Fibroblast of lung (primary cell): ENCODE data around the gene PFKFB4. TPM values are rescaled to one million over a fixed set of nuclear protein-coding genes. Genes with fewer than 3 reads are reported as not detected.

Experiments used
- DNase-seq, 2 donors: peaks; one replicate each; pipeline versions ENCODE4 v3.0.0 to v3.0.0-alpha.2; 2010; ENCODE audit warnings: low read depth in 2 of 2
- H2AFZ ChIP-seq: 2 replicates; pipeline ENCODE4 v1.5.1; 2012; ENCODE audit warnings: low read length, control low read depth, inconsistent platforms
- H3K27ac ChIP-seq: 2 replicates; pipeline ENCODE4 v1.5.1; 2011; ENCODE audit warnings: low read length, control low read depth; ENCODE audit not compliant: insufficient read depth
- H3K27me3 ChIP-seq: 2 replicates; pipeline ENCODE4 v1.5.1; 2011; ENCODE audit warnings: mild to moderate bottlenecking, low read length; ENCODE audit not compliant: control insufficient read depth, insufficient read depth
- H3K36me3 ChIP-seq: 2 replicates; pipeline ENCODE4 v1.5.1; 2011; ENCODE audit warnings: low read length; ENCODE audit not compliant: control insufficient read depth, insufficient read depth
- H3K4me1 ChIP-seq: 2 replicates; pipeline ENCODE4 v1.5.1; 2011; ENCODE audit warnings: low read length; ENCODE audit not compliant: control insufficient read depth, insufficient read depth; ENCODE audit errors: extremely low read depth
- H3K4me2 ChIP-seq: 2 replicates; pipeline ENCODE4 v1.5.1; 2011; ENCODE audit warnings: low read length, control low read depth; ENCODE audit not compliant: insufficient read depth; ENCODE audit errors: extremely low read depth
- H3K4me3 ChIP-seq, 4 experiments: fragments of 200-600 bp in 1 of 4; sonication (generic) in 1 of 4; replicated peaks in 1 of 4; 2 replicates each; pipeline ENCODE4 v1.5.1; 2011 to 2016; ENCODE audit warnings: low read length in 4 of 4, low read depth in 3 of 4, mild to moderate bottlenecking in 3 of 4, control low read depth in 2 of 4, inconsistent platforms in 1 of 4, mixed read lengths in 1 of 4; ENCODE audit not compliant: insufficient read depth in 1 of 4; ENCODE audit errors: control extremely low read depth in 1 of 4
- H3K79me2 ChIP-seq: 2 replicates; pipeline ENCODE4 v1.5.1; 2012; ENCODE audit warnings: mild to moderate bottlenecking, low read length, inconsistent platforms; ENCODE audit not compliant: control insufficient read depth, insufficient read depth
- H3K9ac ChIP-seq: 2 replicates; pipeline ENCODE4 v1.5.1; 2011; ENCODE audit warnings: mild to moderate bottlenecking, low read length, control low read depth; ENCODE audit not compliant: insufficient read depth
- H3K9me3 ChIP-seq: 2 replicates; pipeline ENCODE4 v1.5.1; 2012; ENCODE audit warnings: low read depth, low read length; ENCODE audit not compliant: control insufficient read depth, insufficient read depth
- H4K20me1 ChIP-seq: 2 replicates; pipeline ENCODE4 v1.5.1; 2011; ENCODE audit warnings: low read length; ENCODE audit not compliant: control insufficient read depth, insufficient read depth; ENCODE audit errors: extremely low read depth
- CTCF ChIP-seq, 2 donors: IDR thresholded peaks in 1 of 2; conservative IDR thresholded peaks in 1 of 2; 1 replicate in 1 of 2; 2 replicates in 1 of 2; pipeline ENCODE4 v1.5.1; 2011 to 2012; ENCODE audit warnings: low read length in 2 of 2, control low read depth in 1 of 2, inconsistent platforms in 1 of 2, low read depth in 1 of 2, mild to moderate bottlenecking in 1 of 2
- EZH2 ChIP-seq: IDR thresholded peaks from 2 replicates; pipeline ENCODE4 v1.5.1; 2012; ENCODE audit warnings: low read length, control low read depth, mild to moderate bottlenecking; ENCODE audit errors: missing control alignments
- polyA plus RNA-seq, 2 donors: library from polyadenylated mRNA; depleted of rRNA in 1 of 2; stranded (reverse) in 1 of 2; unstranded in 1 of 2; fragments of >200 nt; gene quantifications; 2 replicates each; pipeline ENCODE4 v1.2.1, GENCODE V29; 2011 to 2012; ENCODE audit warnings: missing spikeins in 1 of 2
- total RNA-seq: library from RNA; depleted of rRNA; stranded (reverse); fragments of >200 nt; gene quantifications from 2 replicates; pipeline ENCODE4 v1.2.1, GENCODE V29; 2014

The PFKFB4 gene
- total and polyA plus RNA-seq, 2 donors (not counting 1 experiment from before 2014, with no cell fraction given): 9.3 to 12.2 TPM

DNA sequence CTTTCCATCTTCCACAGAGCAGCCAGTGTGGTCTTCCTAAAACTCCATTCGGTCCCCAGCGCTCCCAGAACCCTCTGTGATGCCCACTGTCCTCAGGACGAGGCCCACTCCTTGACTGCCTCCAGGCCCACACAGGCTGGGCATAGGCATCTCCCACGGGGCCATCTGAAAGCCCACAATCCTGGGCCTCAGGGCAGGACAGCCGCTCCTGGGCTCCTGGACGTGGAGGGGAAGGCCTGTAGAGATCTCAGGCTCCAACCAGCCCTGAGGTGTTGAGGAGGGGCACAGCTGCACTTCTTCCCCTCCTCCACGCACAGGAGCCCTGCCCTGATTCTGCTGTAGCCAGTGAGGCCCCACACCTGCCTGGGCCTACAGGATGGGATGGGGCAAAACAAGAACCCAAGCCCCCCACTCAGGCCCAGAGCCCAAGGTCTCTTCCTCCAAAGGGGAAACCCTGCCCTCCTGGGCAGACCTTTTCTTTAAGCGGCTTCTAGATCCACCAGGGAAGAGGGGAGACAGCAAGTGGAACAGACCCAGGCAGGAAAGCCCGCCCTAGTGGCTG, 78.6 kb downstream of the PFKFB4 start:
- Histone ChIP-seq H3K27me3 (no peaks in the 10 kb centered on the region), H3K9ac (no peak overlapping the region), H3K4me2 (no peak overlapping the region), H3K36me3 (no peaks in the 10 kb centered on the region), H2AFZ (no peak overlapping the region), H3K4me1 (peaks cover 4% of the 10 kb centered on the region), H3K9me3 (no peaks in the 10 kb centered on the region), H3K79me2 (no peaks in the 10 kb centered on the region), H3K4me3 (no peak overlapping the region), H4K20me1 (no peaks in the 10 kb centered on the region), H3K27ac (no peak overlapping the region)
- no peak for DNase-seq
- TF ChIP-seq CTCF (conservative IDR thresholded peaks at IDR 0.05 in 1 of 2, IDR thresholded peaks at IDR 0.05 in 1 of 2; ENCODE audit: low read depth in 1 of 2, low read length in 2 of 2) (no peak), EZH2 (no peak)

GRCh38 chr3:48476426-48477053, 80.1 kb downstream of the PFKFB4 start:
- no peak overlapping the region for H2AFZ ChIP-seq
- H3K79me2 ChIP-seq: peaks cover 13% of the 10 kb centered on the region
- no peak for DNase-seq
- no peak overlapping the region for H3K9ac ChIP-seq
- no peaks in the 10 kb centered on the region for H4K20me1 ChIP-seq
- H3K4me2 ChIP-seq: no peak overlapping the region
- no peak overlapping the region for H3K4me3 ChIP-seq
- no peak overlapping the region for H3K27ac ChIP-seq
- no peaks in the 10 kb centered on the region for H3K9me3 ChIP-seq
- TF ChIP-seq EZH2: no peak
- TF ChIP-seq CTCF (conservative IDR thresholded peaks at IDR 0.05 in 1 of 2, IDR thresholded peaks at IDR 0.05 in 1 of 2; ENCODE audit: low read depth in 1 of 2, low read length in 2 of 2): no peak
- no peaks in the 10 kb centered on the region for H3K36me3 ChIP-seq
- H3K4me1 ChIP-seq: peaks cover 4% of the 10 kb centered on the region
- H3K27me3 ChIP-seq: no peaks in the 10 kb centered on the region

- H3K4me1 ChIP-seq: peaks cover 4% of the 10 kb centered on the region
- DNase-seq: no peak
- no peaks in the 10 kb centered on the region for H4K20me1 ChIP-seq
- H3K9me3 ChIP-seq: no peaks in the 10 kb centered on the region
- no peak overlapping the region for H3K4me2 ChIP-seq
- H3K36me3 ChIP-seq: peaks cover 2% of the 10 kb centered on the region
- peaks cover 25% of the 10 kb centered on the region for H3K79me2 ChIP-seq
- no peak overlapping the region for H3K9ac ChIP-seq
- H3K4me3 ChIP-seq: no peak overlapping the region
- H3K27ac ChIP-seq: no peak overlapping the region
- H2AFZ ChIP-seq: no peak overlapping the region
- no peaks in the 10 kb centered on the region for H3K27me3 ChIP-seq
- TF ChIP-seq EZH2 (no peak), CTCF (conservative IDR thresholded peaks at IDR 0.05 in 1 of 2, IDR thresholded peaks at IDR 0.05 in 1 of 2; ENCODE audit: low read depth in 1 of 2, low read length in 2 of 2) (no peak)
Observed at GRCh38 chr3:48475188-48475587, 81.4 kb downstream of the PFKFB4 start.
